Stomach smooth muscle (tissue), 2 donors: ENCODE measurements around the gene PON2.

ENCODE experiments used
- H3K27ac ChIP-seq: one replicate; pipeline ENCODE4 v1.7.0; 2013; ENCODE audit warnings: mild to moderate bottlenecking, low read length, inconsistent platforms
- H3K27me3 ChIP-seq, 2 donors: one replicate each; pipeline ENCODE4 v1.7.0; 2013; ENCODE audit warnings: low read length in 2 of 2; ENCODE audit not compliant: insufficient read depth in 2 of 2, control insufficient read depth in 1 of 2
- H3K36me3 ChIP-seq, 2 donors: one replicate each; pipeline ENCODE4 v1.7.0; 2013; ENCODE audit warnings: low read length in 2 of 2; ENCODE audit not compliant: control insufficient read depth in 2 of 2, insufficient read depth in 2 of 2
- H3K4me1 ChIP-seq: one replicate; pipeline ENCODE4 v1.7.0; 2013; ENCODE audit warnings: low read length; ENCODE audit not compliant: control insufficient read depth, insufficient read depth
- H3K4me3 ChIP-seq, 2 donors: one replicate each; pipeline ENCODE4 v1.7.0; 2013; ENCODE audit warnings: low read length in 2 of 2
- H3K9ac ChIP-seq, 2 donors: one replicate each; pipeline ENCODE4 v1.7.0; 2013; ENCODE audit warnings: low read length in 2 of 2, mild to moderate bottlenecking in 1 of 2
- H3K9me3 ChIP-seq, 2 donors: one replicate each; pipeline ENCODE4 v1.7.0; 2013; ENCODE audit warnings: low read length in 2 of 2; ENCODE audit not compliant: control insufficient read depth in 2 of 2
- donor health status: healthy.
- donor health status: Pancreatic carcinoma.

Gene PON2

GRCh38 chr7:95375591-95376257 lies 59.1 kb downstream of the PON2 start:
- H3K9ac ChIP-seq: no peak overlapping the region
- no peaks in the 10 kb centered on the region for H3K36me3 ChIP-seq
- no peaks in the 10 kb centered on the region for H3K4me1 ChIP-seq
- no peaks in the 10 kb centered on the region for H3K9me3 ChIP-seq
- H3K27me3 ChIP-seq: peaks cover 0 to 2% of the 10 kb centered on the region in 2 donors
- H3K27ac ChIP-seq: no peak overlapping the region
- no peak overlapping the region for H3K4me3 ChIP-seq

GRCh38 chr7:95373323-95373722 lies 61.5 kb downstream of the PON2 start:
- Histone ChIP-seq H3K9ac (no peak overlapping the region), H3K27ac (no peak overlapping the region), H3K27me3 (peaks cover 0 to 2% of the 10 kb centered on the region in 2 donors), H3K9me3 (no peaks in the 10 kb centered on the region), H3K4me3 (no peak overlapping the region), H3K36me3 (no peaks in the 10 kb centered on the region), H3K4me1 (no peaks in the 10 kb centered on the region)

- no peaks in the 10 kb centered on the region for H3K27me3 ChIP-seq
- H3K36me3 ChIP-seq: no peaks in the 10 kb centered on the region
- H3K4me3 ChIP-seq: no peak overlapping the region
- no peaks in the 10 kb centered on the region for H3K9me3 ChIP-seq
- no peak overlapping the region for H3K9ac ChIP-seq
- H3K27ac ChIP-seq: no peak overlapping the region
- H3K4me1 ChIP-seq: no peaks in the 10 kb centered on the region
These were observed 66.6 kb downstream of the PON2 start for GRCh38 chr7:95368235-95368634.

- H3K9me3 ChIP-seq: no peaks in the 10 kb centered on the region
- no peaks in the 10 kb centered on the region for H3K36me3 ChIP-seq
- no peak overlapping the region for H3K9ac ChIP-seq
- H3K27me3 ChIP-seq: no peaks in the 10 kb centered on the region
- H3K4me1 ChIP-seq: no peaks in the 10 kb centered on the region
- H3K27ac ChIP-seq: no peak overlapping the region
- no peak overlapping the region for H3K4me3 ChIP-seq
These were observed 67.2 kb downstream of the PON2 start for GRCh38 chr7:95367606-95368005.

GRCh38 chr7:95365151-95365550 lies 69.7 kb downstream of the PON2 start:
- Histone ChIP-seq H3K27ac (no peak overlapping the region), H3K4me1 (no peaks in the 10 kb centered on the region), H3K9me3 (no peaks in the 10 kb centered on the region)

GRCh38 chr7:95357623-95358022 lies 77.2 kb downstream of the PON2 start:
- Histone ChIP-seq H3K9me3 (no peaks in the 10 kb centered on the region), H3K4me3 (no peak overlapping the region), H3K27me3 (no peaks in the 10 kb centered on the region), H3K36me3 (no peaks in the 10 kb centered on the region), H3K9ac (no peak overlapping the region), H3K4me1 (no peaks in the 10 kb centered on the region), H3K27ac (no peak overlapping the region)

More at GRCh38 chr7:95365151-95365550, 69.7 kb downstream of the PON2 start:
- Histone ChIP-seq H3K4me3 (no peak overlapping the region), H3K27me3 (no peaks in the 10 kb centered on the region), H3K9ac (no peak overlapping the region), H3K36me3 (no peaks in the 10 kb centered on the region)
